G401 (cell line): Measurements from ENCODE around the gene QSER1. TPM values are rescaled to one million over a fixed set of nuclear protein-coding genes. Genes with fewer than 3 reads are reported as not detected.
"Not testable (repeated sequence)": the region's sequence is repeated elsewhere in the genome, so short reads cannot be mapped to it uniquely, and the experiment has no call there.

Experiments used
- DNase-seq: peaks from one replicate; pipeline ENCODE4 v3.0.0-alpha.2; 2015; ENCODE audit warnings: low spot score
- in situ Hi-C: cut with HindIII; loops from 2 replicates; pipeline ENCODE4 v1.10.0; 2016; ENCODE audit warnings: low sequenced_read_pairs, mixed read lengths
- total RNA-seq: library from RNA; depleted of rRNA; stranded (reverse); fragments of >200 nt; shearing (Covaris generic); gene quantifications from 2 replicates; pipeline ENCODE4 v1.2.3, GENCODE V29; 2014; rRNA removed

Gene QSER1
- total RNA-seq, 1 experiment from 2014 or later = 16.6 TPM

- in situ Hi-C loops = no loop called here
- DNase-seq = no peak
Observed at GRCh38 chr11:33021501-33021900, 128.9 kb downstream of the QSER1 start.

GRCh38 chr11:33021937-33022336, 129.3 kb downstream of the QSER1 start:
- no peak for DNase-seq
- in situ Hi-C loops = no loop called here

- in situ Hi-C loops = no loop called here
- DNase-seq = no peak
Observed at GRCh38 chr11:33025339-33025722, 132.7 kb downstream of the QSER1 start.

- in situ Hi-C loops = no loop called here
- no peak for DNase-seq
Observed at GRCh38 chr11:33027233-33027632, 134.6 kb downstream of the QSER1 start.

GRCh38 chr11:33027846-33028536, 135.4 kb downstream of the QSER1 start:
- DNase-seq = no peak
- in situ Hi-C loops = no loop called here

DNA sequence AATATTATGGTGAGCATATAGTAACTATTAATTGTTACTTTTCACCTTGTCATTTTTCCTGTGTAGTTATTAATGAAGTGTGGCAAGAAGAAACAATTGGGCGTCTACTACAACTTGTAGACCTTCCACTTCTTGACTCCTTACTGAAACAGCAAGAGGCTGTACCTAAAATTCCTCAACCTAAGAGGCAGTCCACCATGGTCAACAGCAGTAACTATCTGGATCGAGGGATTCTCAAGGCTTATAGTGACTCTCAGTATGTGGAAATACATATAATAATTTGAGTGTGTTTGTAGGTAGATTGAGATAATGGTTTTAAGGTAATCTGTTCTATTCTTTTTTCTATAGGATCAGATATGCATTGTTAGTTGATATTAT, 135.9 kb downstream of the QSER1 start:
- in situ Hi-C loops = no loop called here
- no peak for DNase-seq

DNA sequence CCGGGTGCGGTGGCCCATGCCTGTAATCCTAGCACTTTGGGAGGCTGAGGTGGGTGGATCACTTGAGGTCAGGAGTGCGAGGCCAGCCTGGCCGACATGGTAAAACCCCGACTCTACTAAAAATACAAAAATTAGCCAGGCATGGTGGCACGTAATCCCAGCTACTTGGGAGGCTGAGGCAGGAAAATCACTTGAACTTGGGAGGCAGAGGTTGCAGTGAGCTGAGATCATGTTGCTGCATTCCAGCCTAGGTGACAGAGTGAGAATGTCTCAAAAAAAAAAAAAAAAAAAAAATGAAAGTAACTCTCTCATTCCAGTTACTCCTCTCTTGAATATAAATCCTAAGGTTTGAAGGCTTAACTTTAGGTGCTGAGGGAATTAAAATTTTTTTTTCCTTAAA, 136.6 kb downstream of the QSER1 start:
- in situ Hi-C loops, DNase-seq: not testable (repeated sequence)

Other genes starting within 250 kb of the QSER1 start
- gene CCDC73, start 98.1 kb upstream of the QSER1 start, total RNA-seq = not detected in 2 replicates
- gene PRRG4, start 62.9 kb upstream of the QSER1 start, total RNA-seq = under 0.01 and 0.51 TPM in 2 replicates
- 6.0 and 6.9 TPM in 2 replicates for gene DEPDC7, start 123.1 kb downstream of the QSER1 start, total RNA-seq
- 26.6 and 28.3 TPM in 2 replicates for gene TCP11L1, start 146.8 kb downstream of the QSER1 start, total RNA-seq